ENCODE results near the gene ATAD5. TPM values are rescaled to one million over a fixed set of nuclear protein-coding genes. Genes with fewer than 3 reads are reported as not detected.
A peak's percentile ranks its signal among the peaks of the same experiment; 100 is the strongest.

Gene ATAD5
- polyA plus RNA-seq, 1 of the 3 experiments (the other 2 are of a cell fraction) = 0.66 TPM

- no peak for TF ChIP-seq PBX3 (IDR thresholded peaks at IDR 0.05)
- TF ChIP-seq TEAD4 (IDR thresholded peaks at IDR 0.05; ENCODE audit: borderline replicate concordance, insufficient read depth) = no peak
- no peak for TF ChIP-seq JUND (IDR thresholded peaks at IDR 0.05)
- TF ChIP-seq IRF3 (IDR thresholded peaks at IDR 0.05; ENCODE audit: low read depth, low read length) = no peak
Measured at GRCh38 chr17:30939051-30939689, 107.4 kb downstream of the ATAD5 start (continued).

- no peaks in the 10 kb centered on the region for H3K4me1 ChIP-seq (ENCODE audit: control insufficient read depth in 1 of 2, insufficient read depth in 2 of 2, low read depth in 1 of 2, low read length in 1 of 2)
- H3K36me3 ChIP-seq (replicated peaks in 1 of 2; ENCODE audit: control insufficient read depth in 1 of 2, insufficient read depth in 2 of 2, low read length in 1 of 2) = no peaks in the 10 kb centered on the region
- POLR2A ChIA-PET = no interaction called here
- H3K79me2 ChIP-seq (ENCODE audit: insufficient read depth) = no peaks in the 10 kb centered on the region
- H3K4me3 ChIP-seq (ENCODE audit: low read depth in 2 of 2, low read length in 1 of 2) = no peak overlapping the region
- H2AFZ ChIP-seq (ENCODE audit: low read depth) = no peak overlapping the region
- no peak overlapping the region for H3K9ac ChIP-seq
- no peak overlapping the region for H3K4me2 ChIP-seq
- no peaks in the 10 kb centered on the region for H3K27me3 ChIP-seq (ENCODE audit: insufficient read depth)
- no peaks in the 10 kb centered on the region for H3F3A ChIP-seq (replicated peaks; ENCODE audit: insufficient read depth)
- H3K9me2 ChIP-seq = no peaks in the 10 kb centered on the region
- CTCF ChIA-PET = no interaction called here
- H3K27ac ChIP-seq (ENCODE audit: low read depth in 2 of 2, low read length in 1 of 2) = no peak overlapping the region; a peak in 1 of 4 replicates
- no peaks in the 10 kb centered on the region for H4K20me1 ChIP-seq (ENCODE audit: insufficient read depth)
- TF ChIP-seq PBX3 (IDR thresholded peaks at IDR 0.05) (no peak; the same call in 1 of the 2 replicates), TCF12 (IDR thresholded peaks at IDR 0.05) (peak; percentile 36; the same call in 1 of the 2 replicates), TAF1 (IDR thresholded peaks at IDR 0.05; ENCODE audit: borderline replicate concordance, low read depth, low read length) (no peak), CTCF (IDR thresholded peaks at IDR 0.05) (peak; percentile 27; the same call in 1 of the 2 replicates)
- DNase-seq = no peak
- 38% methylated on average over 4 of the region's 4 CpGs for WGBS (ENCODE audit: low lambda C conversion rate)
- H3K9me3 ChIP-seq = no peaks in the 10 kb centered on the region
Measured at GRCh38 chr17:30942308-30943079, 110.7 kb downstream of the ATAD5 start.

Small RNA genes within 50 kb of the gene (small RNA-seq; reads per million reads assigned to genes)
- 0 reads per million in 7 experiments for gene RNU6-298P

Other genes with a start within 250 kb of the ATAD5 start
- 10.9 and 13.9 TPM in 2 replicates for gene CRLF3, start 7.3 kb upstream of the ATAD5 start, polyA plus RNA-seq (2012; rRNA removed)
- gene TEFM, start 74.3 kb downstream of the ATAD5 start, polyA plus RNA-seq (2012; rRNA removed) = 4.4 and 9.3 TPM in 2 replicates
- gene ADAP2, start 90.0 kb downstream of the ATAD5 start, polyA plus RNA-seq (2012; rRNA removed) = 0.39 and 0.42 TPM in 2 replicates
- not detected in 2 replicates for gene RNF135, start 139.1 kb downstream of the ATAD5 start, polyA plus RNA-seq (2012; rRNA removed)

Data from SK-N-SH (cell line).